ENCODE data around the gene SEMA6D.

- TF ChIP-seq POLR2A (IDR thresholded peaks at IDR 0.05; ENCODE audit: low read depth, low read length) (no peak), SPI1 (IDR thresholded peaks at IDR 0.05; ENCODE audit: low read depth, low read length) (no peak), TAF1 (IDR thresholded peaks at IDR 0.05; ENCODE audit: low read depth, low read length) (no peak), POU2F2 (IDR thresholded peaks at IDR 0.05; ENCODE audit: low read depth, low read length) (no peak), POLR2AphosphoS5 (IDR thresholded peaks at IDR 0.05; ENCODE audit: low read depth, low read length) (no peak), PAX5 (IDR thresholded peaks at IDR 0.05; ENCODE audit: insufficient read depth, low read length, severe bottlenecking) (no peak)
Observed at GRCh38 chr15:47688573-47689086, 28.7 kb upstream of the SEMA6D start.

Data from GM12891 (cell line).